Measurements from ENCODE around the gene FAM219A.

Gene FAM219A

GRCh38 chr9:34498553-34498952 is 40.2 kb upstream of the FAM219A start:
- in situ Hi-C loops (cut with HindIII; ENCODE audit: low sequenced_read_pairs): no loop called here
- no peak overlapping the region for H3K4me3 ChIP-seq (ENCODE audit: low read depth, low read length)
- TF ChIP-seq, protein P1, sequence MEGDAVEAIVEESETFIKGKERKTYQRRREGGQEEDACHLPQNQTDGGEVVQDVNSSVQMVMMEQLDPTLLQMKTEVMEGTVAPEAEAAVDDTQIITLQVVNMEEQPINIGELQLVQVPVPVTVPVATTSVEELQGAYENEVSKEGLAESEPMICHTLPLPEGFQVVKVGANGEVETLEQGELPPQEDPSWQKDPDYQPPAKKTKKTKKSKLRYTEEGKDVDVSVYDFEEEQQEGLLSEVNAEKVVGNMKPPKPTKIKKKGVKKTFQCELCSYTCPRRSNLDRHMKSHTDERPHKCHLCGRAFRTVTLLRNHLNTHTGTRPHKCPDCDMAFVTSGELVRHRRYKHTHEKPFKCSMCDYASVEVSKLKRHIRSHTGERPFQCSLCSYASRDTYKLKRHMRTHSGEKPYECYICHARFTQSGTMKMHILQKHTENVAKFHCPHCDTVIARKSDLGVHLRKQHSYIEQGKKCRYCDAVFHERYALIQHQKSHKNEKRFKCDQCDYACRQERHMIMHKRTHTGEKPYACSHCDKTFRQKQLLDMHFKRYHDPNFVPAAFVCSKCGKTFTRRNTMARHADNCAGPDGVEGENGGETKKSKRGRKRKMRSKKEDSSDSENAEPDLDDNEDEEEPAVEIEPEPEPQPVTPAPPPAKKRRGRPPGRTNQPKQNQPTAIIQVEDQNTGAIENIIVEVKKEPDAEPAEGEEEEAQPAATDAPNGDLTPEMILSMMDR (IDR thresholded peaks at IDR 0.05; ENCODE audit: low read depth, low read length, missing control alignments): no peak
- DNase-seq (ENCODE audit: low read depth): no peak

DNA sequence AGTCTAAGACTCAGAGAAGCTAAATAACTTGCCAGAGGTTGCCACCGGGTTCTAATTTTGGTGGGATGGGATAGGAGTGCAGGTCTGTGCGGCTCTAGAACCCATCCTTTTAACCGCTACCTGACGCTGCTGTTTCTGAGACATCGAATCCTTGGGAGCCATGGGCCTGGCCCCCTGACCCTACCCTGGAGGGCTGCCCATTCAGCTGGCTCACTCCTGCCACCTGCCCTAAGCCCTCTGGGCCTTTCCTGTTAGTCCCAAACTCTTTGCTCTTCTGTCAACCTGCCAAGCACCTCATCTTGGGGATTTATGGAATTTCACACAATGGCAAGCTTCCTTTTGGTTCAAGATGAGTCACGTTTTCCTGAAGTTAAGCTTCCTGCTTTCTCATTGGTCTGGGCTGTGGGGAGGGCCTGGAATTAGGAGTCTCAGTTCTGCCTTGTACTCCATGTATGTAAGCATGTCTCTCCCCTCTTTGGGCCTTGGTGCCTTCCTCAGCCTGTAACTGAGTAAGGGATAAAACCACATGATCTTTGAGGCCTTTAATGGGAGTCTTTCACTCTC is 37.9 kb upstream of the FAM219A start:
- H3K4me3 ChIP-seq (ENCODE audit: low read depth, low read length): no peak overlapping the region
- DNase-seq (ENCODE audit: low read depth): no peak
- TF ChIP-seq, protein P1 (IDR thresholded peaks at IDR 0.05; ENCODE audit: low read depth, low read length, missing control alignments): no peak
- in situ Hi-C loops (cut with HindIII; ENCODE audit: low sequenced_read_pairs): no loop called here

GRCh38 chr9:34493972-34494535 is 35.7 kb upstream of the FAM219A start:
- peak; percentile 36 for DNase-seq (ENCODE audit: low read depth)
- TF ChIP-seq, protein P1 (IDR thresholded peaks at IDR 0.05; ENCODE audit: low read depth, low read length, missing control alignments): no peak
- in situ Hi-C loops (cut with HindIII; ENCODE audit: low sequenced_read_pairs): no loop called here
- H3K4me3 ChIP-seq (ENCODE audit: low read depth, low read length): no peak overlapping the region

DNA sequence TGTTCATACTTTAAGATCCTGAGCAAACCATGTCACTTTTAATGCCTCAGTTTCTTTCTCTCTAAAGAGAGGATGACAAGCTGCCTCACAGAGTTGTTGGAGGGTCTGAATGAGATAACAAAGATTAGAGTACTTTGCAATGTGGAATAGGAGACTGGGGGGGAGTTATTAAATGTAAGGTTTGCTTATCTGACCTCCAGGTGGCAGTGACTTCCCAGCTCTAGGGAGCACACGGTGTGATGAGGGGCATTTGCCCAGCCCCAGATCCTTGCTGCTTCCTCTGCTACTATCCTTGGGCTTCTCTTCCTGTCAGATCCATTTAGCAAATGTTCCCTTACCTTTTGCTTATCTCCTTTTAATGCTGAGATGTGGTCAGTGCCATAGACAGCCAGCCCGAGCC is 33.7 kb upstream of the FAM219A start:
- TF ChIP-seq, protein P1 (IDR thresholded peaks at IDR 0.05; ENCODE audit: low read depth, low read length, missing control alignments): no peak
- H3K4me3 ChIP-seq (ENCODE audit: low read depth, low read length): no peak overlapping the region
- no peak for DNase-seq (ENCODE audit: low read depth)
- in situ Hi-C loops (cut with HindIII; ENCODE audit: low sequenced_read_pairs): no loop called here

GRCh38 chr9:34491596-34491995 is 33.2 kb upstream of the FAM219A start:
- in situ Hi-C loops (cut with HindIII; ENCODE audit: low sequenced_read_pairs): no loop called here
- TF ChIP-seq, protein P1 (IDR thresholded peaks at IDR 0.05; ENCODE audit: low read depth, low read length, missing control alignments): no peak
- H3K4me3 ChIP-seq (ENCODE audit: low read depth, low read length): no peak overlapping the region
- no peak for DNase-seq (ENCODE audit: low read depth)

DNA sequence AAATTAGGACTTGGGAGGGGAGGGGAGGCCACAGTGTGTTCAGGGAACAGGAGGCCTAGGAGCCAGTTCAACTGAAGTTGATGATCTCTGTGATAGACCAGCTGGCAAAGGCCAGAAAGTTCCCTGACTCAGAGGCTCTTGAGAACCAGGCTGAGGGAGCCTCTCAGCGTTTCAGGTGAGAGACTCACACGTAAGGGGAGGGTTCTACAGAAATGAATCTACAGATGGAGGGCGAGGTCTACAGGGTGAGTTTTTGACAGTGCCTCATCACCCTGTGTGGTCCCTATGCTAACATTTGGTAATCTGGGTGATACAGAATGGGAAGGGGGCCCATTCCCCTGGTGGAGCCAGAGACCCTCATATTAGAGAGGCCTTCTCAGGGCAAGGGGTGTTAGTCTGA is 32.4 kb upstream of the FAM219A start:
- in situ Hi-C loops (cut with HindIII; ENCODE audit: low sequenced_read_pairs): no loop called here
- no peak for DNase-seq (ENCODE audit: low read depth)
- TF ChIP-seq, protein P1 (IDR thresholded peaks at IDR 0.05; ENCODE audit: low read depth, low read length, missing control alignments): no peak
- H3K4me3 ChIP-seq (ENCODE audit: low read depth, low read length): no peak overlapping the region
